Suprapubic skin (tissue), 4 donors: ENCODE results near the gene HSPG2. TPM values are rescaled to one million over a fixed set of nuclear protein-coding genes. Genes with fewer than 3 reads are reported as not detected.

Experiments used
- DNase-seq, 2 donors: peaks; one replicate each; pipeline ENCODE4 v3.0.0-alpha.2; 2019; ENCODE audit warnings: low spot score in 2 of 2
- H3K27ac ChIP-seq: fragments of 200-600 bp; sonication (generic); one replicate; pipeline ENCODE4 v1.5.1; 2019
- H3K27me3 ChIP-seq: fragments of 200-600 bp; sonication (generic); one replicate; pipeline ENCODE4 v1.5.1; 2019
- H3K36me3 ChIP-seq: fragments of 200-600 bp; sonication (generic); one replicate; pipeline ENCODE4 v1.5.1; 2019
- H3K4me1 ChIP-seq: fragments of 200-600 bp; sonication (generic); one replicate; pipeline ENCODE4 v1.5.1; 2019
- H3K4me3 ChIP-seq: fragments of 200-600 bp; sonication (generic); one replicate; pipeline ENCODE4 v1.5.1; 2019; ENCODE audit warnings: mild to moderate bottlenecking
- H3K9me3 ChIP-seq: fragments of 200-600 bp; sonication (generic); one replicate; pipeline ENCODE4 v1.5.1; 2019
- CTCF ChIP-seq, 2 donors: fragments of 200-600 bp in 1 of 2; fragments of 450-650 bp in 1 of 2; sonication (generic) in 1 of 2; IDR thresholded peaks; one replicate each; pipeline ENCODE4 v1.5.1; 2016 to 2019; ENCODE audit warnings: antibody characterized with exemption in 2 of 2, mild to moderate bottlenecking in 1 of 2, moderate library complexity in 1 of 2
- EP300 ChIP-seq: sonication (generic); formaldehyde crosslinking; IDR thresholded peaks from one replicate; pipeline ENCODE4 v1.6.1; 2017; ENCODE audit warnings: antibody characterized with exemption
- POLR2A ChIP-seq, 2 donors: fragments of 450-650 bp; IDR thresholded peaks; one replicate each; pipeline ENCODE4 v1.6.1; 2017; ENCODE audit warnings: antibody characterized with exemption in 2 of 2, mild to moderate bottlenecking in 2 of 2, moderate library complexity in 2 of 2
- POLR2AphosphoS5 ChIP-seq, 3 donors: sonication (generic); formaldehyde crosslinking; IDR thresholded peaks; one replicate each; pipeline ENCODE4 v1.6.1; 2017; ENCODE audit warnings: antibody characterized with exemption in 3 of 3
- WGBS: methylation state at CpG from one replicate; pipeline ENCODE4 v1.1.5; 2018; 5-methylcytosine and 5-hydroxymethylcytosine counted together
- total RNA-seq, 4 donors: library from RNA; depleted of rRNA; stranded (reverse); fragments of >200 nt; gene quantifications; one replicate each; pipeline ENCODE4 v1.1.0, GENCODE V29; 2016

Gene HSPG2
- total RNA-seq, 4 donors from 2014 or later: 97.5 to 164 (median 131) TPM

DNA sequence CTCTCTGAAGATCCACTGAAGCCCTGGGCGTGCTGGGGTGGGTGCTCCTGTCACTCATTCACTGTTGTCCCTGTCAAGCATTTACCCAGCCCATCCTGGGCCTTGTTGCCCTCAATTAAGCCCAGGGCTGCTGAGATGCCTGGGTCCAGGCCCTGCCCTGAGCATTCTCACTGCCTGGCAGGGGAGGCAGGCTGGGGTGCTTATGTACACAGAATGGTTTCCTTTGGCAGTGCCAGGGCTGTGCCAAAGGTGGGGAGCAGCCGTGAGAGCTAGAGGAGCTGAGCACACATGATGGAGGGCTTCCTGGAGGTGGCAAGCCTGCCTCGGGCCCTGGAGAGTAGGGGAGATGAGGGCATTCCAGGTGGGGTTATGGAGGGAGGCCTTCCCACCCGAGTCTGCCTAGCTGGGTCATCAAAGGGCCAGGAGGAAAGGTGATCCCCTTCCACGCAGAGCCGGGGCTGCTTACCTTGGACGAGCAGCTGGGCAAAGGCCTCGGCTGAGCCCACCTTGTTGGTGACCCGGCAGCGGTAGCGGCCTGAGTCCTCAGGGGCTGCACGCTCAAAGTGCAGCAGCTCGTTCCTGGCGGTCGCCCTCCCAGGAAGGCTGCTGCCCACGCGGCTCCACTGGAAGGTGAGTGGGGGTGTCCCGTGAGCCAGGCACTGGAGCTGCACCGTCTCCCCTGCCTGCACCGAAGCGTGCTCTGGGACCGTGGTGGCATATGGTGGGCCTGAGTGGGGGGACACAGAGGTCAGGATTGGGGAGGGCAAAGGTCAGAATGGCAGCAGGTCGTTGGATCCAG lies 98.6 kb downstream of the HSPG2 start:
- no peak overlapping the region for H3K4me3 ChIP-seq
- no peaks in the 10 kb centered on the region for H3K27me3 ChIP-seq
- no peak for TF ChIP-seq EP300
- no peak for TF ChIP-seq POLR2AphosphoS5 (IDR thresholded peaks at IDR 0.05)
- TF ChIP-seq POLR2A (IDR thresholded peaks at IDR 0.05): no peak
- TF ChIP-seq CTCF (IDR thresholded peaks at IDR 0.05): no peak
- peaks cover 4% of the 10 kb centered on the region for H3K9me3 ChIP-seq
- peaks cover 98% of the 10 kb centered on the region for H3K36me3 ChIP-seq
- 89% methylated on average over 8 of the region's 23 CpGs for WGBS
- no peak for DNase-seq
- H3K27ac ChIP-seq: no peak overlapping the region
- peaks cover 3% of the 10 kb centered on the region for H3K4me1 ChIP-seq

DNA sequence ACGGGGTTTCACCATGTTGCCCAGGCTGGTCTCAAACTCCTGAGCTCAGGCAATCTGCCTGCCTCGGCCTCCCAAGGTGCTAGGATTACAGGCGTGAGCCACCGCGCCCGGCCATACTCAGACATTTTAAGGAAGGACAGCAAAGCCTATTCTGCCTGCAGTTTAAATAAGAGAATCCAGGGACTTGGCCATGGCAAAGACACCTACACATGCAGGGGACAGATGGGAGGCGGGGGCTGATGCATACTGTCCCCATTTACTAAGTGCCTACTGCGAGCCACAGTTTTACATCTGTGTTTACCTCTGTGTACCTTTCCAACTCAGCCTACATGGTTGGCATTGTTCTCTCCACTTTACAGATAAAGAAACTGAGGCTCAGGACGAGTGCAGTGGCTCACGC lies 99.6 kb downstream of the HSPG2 start:
- H3K4me3 ChIP-seq: no peak overlapping the region
- peaks cover under 1% of the 10 kb centered on the region for H3K4me1 ChIP-seq
- no peak overlapping the region for H3K27ac ChIP-seq
- no peaks in the 10 kb centered on the region for H3K27me3 ChIP-seq
- H3K9me3 ChIP-seq: peaks cover 4% of the 10 kb centered on the region
- 98% methylated on average over 10 of the region's 10 CpGs for WGBS
- H3K36me3 ChIP-seq: peaks cover 98% of the 10 kb centered on the region
- TF ChIP-seq POLR2A (IDR thresholded peaks at IDR 0.05): no peak
- TF ChIP-seq EP300: no peak
- TF ChIP-seq POLR2AphosphoS5 (IDR thresholded peaks at IDR 0.05): no peak
- DNase-seq: no peak

- no peaks in the 10 kb centered on the region for H3K27me3 ChIP-seq
- TF ChIP-seq POLR2A (IDR thresholded peaks at IDR 0.05): no peak
- TF ChIP-seq EP300: no peak
- TF ChIP-seq POLR2AphosphoS5 (IDR thresholded peaks at IDR 0.05): no peak
- TF ChIP-seq CTCF (IDR thresholded peaks at IDR 0.05): no peak
- WGBS: 98% methylated on average over 8 of the region's 13 CpGs
- peaks cover 4% of the 10 kb centered on the region for H3K9me3 ChIP-seq
- no peak for DNase-seq
- peaks cover 98% of the 10 kb centered on the region for H3K36me3 ChIP-seq
- no peaks in the 10 kb centered on the region for H3K4me1 ChIP-seq
- no peak overlapping the region for H3K4me3 ChIP-seq
- H3K27ac ChIP-seq: no peak overlapping the region
These were observed 100.4 kb downstream of the HSPG2 start for GRCh38 chr1:21836729-21837128.

DNA sequence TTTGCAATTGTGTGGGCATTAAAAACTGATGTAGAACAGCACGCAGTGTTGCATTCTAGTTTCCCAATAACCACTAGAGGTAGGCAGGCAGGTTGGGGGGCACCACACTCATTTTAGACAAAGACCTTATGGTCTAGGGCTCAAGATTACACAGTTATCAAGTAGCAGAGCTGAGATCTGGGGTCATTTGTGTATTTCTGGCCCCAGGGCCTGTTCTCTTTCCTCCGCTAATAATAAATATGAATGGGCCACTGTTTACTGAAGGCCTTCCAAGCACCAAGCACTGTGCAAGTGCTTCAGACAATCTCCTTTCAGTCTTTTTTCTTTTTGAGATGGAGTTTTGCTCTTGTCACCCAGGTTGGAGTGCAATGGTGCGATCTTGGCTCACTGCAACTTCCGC lies 101.1 kb downstream of the HSPG2 start:
- no peak for DNase-seq
- H3K9me3 ChIP-seq: peaks cover 4% of the 10 kb centered on the region
- no peaks in the 10 kb centered on the region for H3K4me1 ChIP-seq
- H3K4me3 ChIP-seq: no peak overlapping the region
- whole genome bisulfite sequencing: 95% methylated on average over 4 of the region's 4 CpGs
- no peak for TF ChIP-seq EP300
- no peak for TF ChIP-seq CTCF (IDR thresholded peaks at IDR 0.05)
- H3K36me3 ChIP-seq: peaks cover 98% of the 10 kb centered on the region
- no peak overlapping the region for H3K27ac ChIP-seq
- no peaks in the 10 kb centered on the region for H3K27me3 ChIP-seq

DNA sequence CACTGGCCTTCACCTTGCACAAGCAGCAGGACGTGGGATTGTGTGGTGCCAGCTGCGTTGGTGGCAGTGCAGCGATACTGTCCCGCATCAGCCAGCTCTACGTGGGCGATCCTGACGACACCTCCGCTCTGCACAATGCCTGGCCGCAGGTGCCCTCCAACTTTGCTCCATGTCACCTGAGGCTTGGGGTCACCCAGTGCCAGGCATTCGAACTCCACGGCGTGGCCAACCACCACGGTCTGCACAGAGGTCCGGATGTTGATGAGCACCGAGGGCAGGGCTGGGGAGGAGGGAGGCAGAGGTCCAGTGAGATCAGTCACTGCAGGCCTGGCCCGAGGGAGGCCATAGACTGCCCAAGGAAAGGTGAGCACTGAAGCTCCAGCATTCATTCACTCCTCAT lies 102.4 kb downstream of the HSPG2 start:
- 99% methylated on average over 15 of the region's 16 CpGs for WGBS
- no peak for TF ChIP-seq CTCF (IDR thresholded peaks at IDR 0.05)
- no peak for TF ChIP-seq POLR2AphosphoS5 (IDR thresholded peaks at IDR 0.05)
- TF ChIP-seq EP300: no peak
- TF ChIP-seq POLR2A (IDR thresholded peaks at IDR 0.05): no peak
- no peaks in the 10 kb centered on the region for H3K4me1 ChIP-seq
- DNase-seq: no peak
- H3K9me3 ChIP-seq: peaks cover 4% of the 10 kb centered on the region
- no peak overlapping the region for H3K27ac ChIP-seq
- H3K36me3 ChIP-seq: peaks cover 95% of the 10 kb centered on the region
- H3K27me3 ChIP-seq: no peaks in the 10 kb centered on the region
- no peak overlapping the region for H3K4me3 ChIP-seq
